Measurements from ENCODE around the gene STK25. TPM values are rescaled to one million over a fixed set of nuclear protein-coding genes. Genes with fewer than 3 reads are reported as not detected.

STK25 gene
- total and polyA plus RNA-seq, 2 of the 8 experiments (the other 6 are each of a cell fraction or from before 2014, with no cell fraction given) = 159 to 546 TPM

- Histone ChIP-seq H3K23ac (ENCODE audit: insufficient read length) (no peak overlapping the region), H2AFZ (ENCODE audit: low read length) (no peak overlapping the region), H3K4me2 (ENCODE audit: insufficient read depth in 1 of 2, low read depth in 2 of 2, low read length in 2 of 2) (no peak overlapping the region), H4K5ac (ENCODE audit: insufficient read length, low read depth, low read length) (no peak overlapping the region), H3K4me3 (ENCODE audit: extremely low read depth in 1 of 4, insufficient read depth in 2 of 4, low read depth in 3 of 4, low read length in 4 of 4) (no peak overlapping the region), H2BK120ac (replicated peaks; ENCODE audit: low read depth, low read length) (no peak overlapping the region), H3K9ac (replicated peaks in 1 of 4; ENCODE audit: extremely low read depth in 1 of 4, low read depth in 3 of 4, low read length in 3 of 4) (no peak overlapping the region), H3K14ac (ENCODE audit: insufficient read length) (no peak overlapping the region), H3K79me2 (ENCODE audit: control insufficient read depth in 1 of 2, insufficient read depth in 2 of 2, low read length in 2 of 2) (no peaks in the 10 kb centered on the region), H3K4ac (replicated peaks; ENCODE audit: insufficient read length, low read depth, low read length) (no peak overlapping the region), H2AK5ac (ENCODE audit: low read depth, low read length) (no peak overlapping the region), H4K91ac (replicated peaks; ENCODE audit: insufficient read length, low read length) (no peak overlapping the region), H3K18ac (ENCODE audit: extremely low read depth, low read length) (no peak overlapping the region), H3K56ac (replicated peaks; ENCODE audit: insufficient read length, low read depth, low read length) (no peak overlapping the region), H2BK15ac (ENCODE audit: low read length) (no peak overlapping the region), H3K23me2 (ENCODE audit: low read depth, low read length) (peaks cover 15% of the 10 kb centered on the region), H3K79me1 (ENCODE audit: low read depth, low read length) (no peaks in the 10 kb centered on the region), H2BK12ac (ENCODE audit: low read depth, low read length) (no peak overlapping the region), H3K27me3 (replicated peaks in 1 of 4; ENCODE audit: control insufficient read depth in 3 of 4, extremely low read depth in 1 of 4, insufficient read depth in 3 of 4, low read length in 3 of 4) (peaks cover 0 to 4% (median 2%) of the 10 kb centered on the region in 4 experiments; a peak in 4 of 7 replicates), H3K9me3 (ENCODE audit: insufficient read depth in 2 of 2, low read depth in 1 of 2, low read length in 1 of 2) (peaks cover 0 to 4% of the 10 kb centered on the region in 2 experiments; a peak in 1 of 4 replicates), H4K20me1 (replicated peaks in 1 of 2; ENCODE audit: control insufficient read depth in 1 of 2, insufficient read depth in 2 of 2, low read length in 2 of 2) (peaks cover 0 to 12% of the 10 kb centered on the region in 2 experiments), H3K36me3 (ENCODE audit: control insufficient read depth in 2 of 4, insufficient read depth in 4 of 4, low read length in 3 of 4) (no peaks in the 10 kb centered on the region; a peak in 1 of 8 replicates), H3K27ac (ENCODE audit: low read depth, low read length) (no peak overlapping the region), H3K4me1 (replicated peaks in 1 of 4; ENCODE audit: control insufficient read depth in 3 of 4, insufficient read depth in 4 of 4, low read length in 3 of 4) (no peaks in the 10 kb centered on the region; a peak in 1 of 7 replicates), H2BK5ac (ENCODE audit: low read depth, low read length) (no peak overlapping the region), H4K8ac (ENCODE audit: extremely low read depth, insufficient read depth, low read length) (no peak overlapping the region; the same call in 1 of the 2 replicates), H2BK20ac (ENCODE audit: low read length) (no peak overlapping the region)
- DNase-seq (ENCODE audit: low read depth in 1 of 2, low spot score in 2 of 2) = no peak
- FAIRE-seq = no peak
- 87% methylated on average over 5 of the region's 5 CpGs; no CpG with 5 or more reads in 1 of the 2 experiments for WGBS, 2 experiments (ENCODE audit: extremely low coverage in 1 of 2, insufficient coverage in 1 of 2, insufficient read length in 1 of 2, insufficient replicate concordance in 2 of 2, low coverage in 1 of 2, low lambda C conversion rate in 2 of 2, missing lambda C conversion rate in 1 of 2)
- POLR2A ChIA-PET (ENCODE audit: partially characterized antibody) = interaction anchor here (0.7 to 1.1 kb wide), 2 partner anchors 9 to 24 kb away, joined by 3 to 5 read pairs; no protein-coding TSS in a partner anchor
- CTCF ChIA-PET (ENCODE audit: partially characterized antibody) = interaction anchor here (0.7 to 1.4 kb wide), 3 partner anchors 17 to 103 kb away, joined by 3 read pairs; no protein-coding TSS in a partner anchor
- no peak for TF ChIP-seq SAP30 (IDR thresholded peaks at IDR 0.05; ENCODE audit: insufficient read depth, insufficient replicate concordance, low read length)
- no peak for TF ChIP-seq E2F6 (IDR thresholded peaks at IDR 0.05)
- TF ChIP-seq BRCA1 (IDR thresholded peaks at IDR 0.05; ENCODE audit: low read depth, low read length) = no peak
- TF ChIP-seq TEAD4 (IDR thresholded peaks at IDR 0.05; ENCODE audit: low read depth, low read length) = no peak
- TF ChIP-seq EP300 (IDR thresholded peaks at IDR 0.05; ENCODE audit: borderline replicate concordance in 1 of 2, low read depth in 2 of 2, low read length in 2 of 2) = no peak
- no peak for TF ChIP-seq RNF2 (IDR thresholded peaks at IDR 0.05; ENCODE audit: borderline replicate concordance, low read depth, low read length, missing control alignments, poor library complexity, severe bottlenecking)
- TF ChIP-seq BCL11A (IDR thresholded peaks at IDR 0.05; ENCODE audit: low read depth in 2 of 2, low read length in 2 of 2) = no peak
- TF ChIP-seq CTBP2 (IDR thresholded peaks at IDR 0.05; ENCODE audit: borderline replicate concordance, insufficient read depth, insufficient read length, low read length) = no peak
- no peak for TF ChIP-seq CHD2 (IDR thresholded peaks at IDR 0.05; ENCODE audit: low read length)
- TF ChIP-seq SP1 (IDR thresholded peaks at IDR 0.05; ENCODE audit: low read depth, low read length) = no peak
- no peak for TF ChIP-seq TAF7 (optimal IDR thresholded peaks at IDR 0.05; ENCODE audit: borderline replicate concordance, low read depth, low read length)
- TF ChIP-seq PHF8 (conservative IDR thresholded peaks at IDR 0.05; ENCODE audit: low read depth, low read length) = no peak
Observed at GRCh38 chr2:241514553-241514952, 6.2 kb upstream of the STK25 start.
